ENCODE measurements around the gene ERCC6. TPM values are rescaled to one million over a fixed set of nuclear protein-coding genes. Genes with fewer than 3 reads are reported as not detected.

ERCC6 gene
- total and polyA plus RNA-seq, 2 experiments from 2014 or later: 50.8 to 69.2 TPM

- Histone ChIP-seq H4K20me1 (ENCODE audit: insufficient read depth) (peaks cover 12% of the 10 kb centered on the region; the same call in 1 of the 2 replicates), H3K79me2 (ENCODE audit: insufficient read depth) (peaks cover 85% of the 10 kb centered on the region), H3K4me2 (ENCODE audit: unreplicated experiment) (no peak overlapping the region), H3K9me3 (ENCODE audit: low read depth) (no peaks in the 10 kb centered on the region), H3K9me2 (ENCODE audit: insufficient read depth) (no peaks in the 10 kb centered on the region), H3K36me3 (ENCODE audit: low read depth) (peaks cover 51% of the 10 kb centered on the region), H2AFZ (no peak overlapping the region), H3K9ac (no peak overlapping the region), H3K4me1 (ENCODE audit: insufficient read depth) (peaks cover 31% of the 10 kb centered on the region), H3K27me3 (replicated peaks; ENCODE audit: insufficient read depth) (no peaks in the 10 kb centered on the region), H3F3A (ENCODE audit: insufficient read depth) (peaks cover 43% of the 10 kb centered on the region), H3K4me3 (no peak overlapping the region), H3K27ac (no peak overlapping the region)
- 76 to 81% methylated on average over 8 of the region's 8 CpGs for WGBS, 2 experiments (ENCODE audit: low coverage in 1 of 2, low lambda C conversion rate in 2 of 2, missing lambda C conversion rate in 2 of 2)
- no peak for DNase-seq
- in situ Hi-C loops (cut with MboI): no loop called here
- TF ChIP-seq EZH2phosphoT487 (IDR thresholded peaks at IDR 0.05; ENCODE audit: insufficient read depth, low read depth) (no peak), EZH2 (IDR thresholded peaks at IDR 0.05; ENCODE audit: insufficient read depth, poor library complexity, severe bottlenecking) (no peak)
These were observed 50.7 kb downstream of the ERCC6 start for GRCh38 chr10:49488056-49488717.

GRCh38 chr10:49486738-49487137 is 52.2 kb downstream of the ERCC6 start:
- peaks cover 55% of the 10 kb centered on the region for H3K36me3 ChIP-seq (ENCODE audit: low read depth)
- H3K9me3 ChIP-seq (ENCODE audit: low read depth): no peaks in the 10 kb centered on the region
- H3K4me3 ChIP-seq: no peak overlapping the region
- H3K9me2 ChIP-seq (ENCODE audit: insufficient read depth): no peaks in the 10 kb centered on the region
- no peak overlapping the region for H3K4me2 ChIP-seq (ENCODE audit: unreplicated experiment)
- in situ Hi-C loops (cut with MboI): no loop called here
- no peak overlapping the region for H2AFZ ChIP-seq
- H3K4me1 ChIP-seq (ENCODE audit: insufficient read depth): peaks cover 31% of the 10 kb centered on the region
- no peak overlapping the region for H3K27ac ChIP-seq
- H3K79me2 ChIP-seq (ENCODE audit: insufficient read depth): peaks cover 94% of the 10 kb centered on the region
- DNase-seq: no peak
- peaks cover 35% of the 10 kb centered on the region; the same call in 1 of the 2 replicates for H3F3A ChIP-seq (ENCODE audit: insufficient read depth)
- H3K27me3 ChIP-seq (replicated peaks; ENCODE audit: insufficient read depth): no peaks in the 10 kb centered on the region
- 90 to 98% methylated on average over 1 of the region's 1 CpG for WGBS, 2 experiments (ENCODE audit: low coverage in 1 of 2, low lambda C conversion rate in 2 of 2, missing lambda C conversion rate in 2 of 2)
- no peak for TF ChIP-seq EZH2 (IDR thresholded peaks at IDR 0.05; ENCODE audit: insufficient read depth, poor library complexity, severe bottlenecking)
- TF ChIP-seq EZH2phosphoT487 (IDR thresholded peaks at IDR 0.05; ENCODE audit: insufficient read depth, low read depth): no peak
- no peak overlapping the region for H3K9ac ChIP-seq
- peaks cover 20% of the 10 kb centered on the region; the same call in 1 of the 2 replicates for H4K20me1 ChIP-seq (ENCODE audit: insufficient read depth)

GRCh38 chr10:49486009-49486408 is 52.9 kb downstream of the ERCC6 start:
- H3K4me1 ChIP-seq (ENCODE audit: insufficient read depth): peaks cover 31% of the 10 kb centered on the region
- H4K20me1 ChIP-seq (ENCODE audit: insufficient read depth): peaks cover 20% of the 10 kb centered on the region; the same call in 1 of the 2 replicates
- TF ChIP-seq EZH2 (IDR thresholded peaks at IDR 0.05; ENCODE audit: insufficient read depth, poor library complexity, severe bottlenecking) (no peak), EZH2phosphoT487 (IDR thresholded peaks at IDR 0.05; ENCODE audit: insufficient read depth, low read depth) (no peak)
- in situ Hi-C loops (cut with MboI): no loop called here
- no peaks in the 10 kb centered on the region for H3K9me3 ChIP-seq (ENCODE audit: low read depth)
- no peak overlapping the region for H3K27ac ChIP-seq
- peaks cover 99% of the 10 kb centered on the region for H3K79me2 ChIP-seq (ENCODE audit: insufficient read depth)
- peaks cover 32% of the 10 kb centered on the region; the same call in 1 of the 2 replicates for H3F3A ChIP-seq (ENCODE audit: insufficient read depth)
- H3K9me2 ChIP-seq (ENCODE audit: insufficient read depth): no peaks in the 10 kb centered on the region
- H2AFZ ChIP-seq: no peak overlapping the region
- 100% methylated on average over 1 of the region's 1 CpG for WGBS, 2 experiments (ENCODE audit: low coverage in 1 of 2, low lambda C conversion rate in 2 of 2, missing lambda C conversion rate in 2 of 2)
- no peak overlapping the region for H3K4me2 ChIP-seq (ENCODE audit: unreplicated experiment)
- peaks cover 58% of the 10 kb centered on the region for H3K36me3 ChIP-seq (ENCODE audit: low read depth)
- no peak for DNase-seq
- no peak overlapping the region for H3K9ac ChIP-seq
- no peak overlapping the region for H3K4me3 ChIP-seq
- H3K27me3 ChIP-seq (replicated peaks; ENCODE audit: insufficient read depth): no peaks in the 10 kb centered on the region

GRCh38 chr10:49484486-49485235 is 54.3 kb downstream of the ERCC6 start:
- in situ Hi-C loops (cut with MboI): no loop called here
- H3K36me3 ChIP-seq (ENCODE audit: low read depth): peaks cover 62% of the 10 kb centered on the region
- peak; percentile 61 for DNase-seq
- H3K79me2 ChIP-seq (ENCODE audit: insufficient read depth): peaks cover 99% of the 10 kb centered on the region
- H3K4me1 ChIP-seq (ENCODE audit: insufficient read depth): peaks cover 31% of the 10 kb centered on the region
- peaks cover 22% of the 10 kb centered on the region; the same call in 1 of the 2 replicates for H3F3A ChIP-seq (ENCODE audit: insufficient read depth)
- no peak overlapping the region for H3K4me3 ChIP-seq
- no peak overlapping the region for H2AFZ ChIP-seq
- no peaks in the 10 kb centered on the region for H3K27me3 ChIP-seq (replicated peaks; ENCODE audit: insufficient read depth)
- H3K27ac ChIP-seq: peak overlapping the region; percentile 16; the same call in 1 of the 2 replicates
- no peaks in the 10 kb centered on the region for H3K9me3 ChIP-seq (ENCODE audit: low read depth)
- 84 to 91% methylated on average over 6 of the region's 6 CpGs for WGBS, 2 experiments (ENCODE audit: low coverage in 1 of 2, low lambda C conversion rate in 2 of 2, missing lambda C conversion rate in 2 of 2)
- no peak for TF ChIP-seq EZH2 (IDR thresholded peaks at IDR 0.05; ENCODE audit: insufficient read depth, poor library complexity, severe bottlenecking)
- TF ChIP-seq EZH2phosphoT487 (IDR thresholded peaks at IDR 0.05; ENCODE audit: insufficient read depth, low read depth): no peak
- H4K20me1 ChIP-seq (ENCODE audit: insufficient read depth): peaks cover 26% of the 10 kb centered on the region; the same call in 1 of the 2 replicates
- no peak overlapping the region for H3K9ac ChIP-seq
- H3K4me2 ChIP-seq (ENCODE audit: unreplicated experiment): no peak overlapping the region
- H3K9me2 ChIP-seq (ENCODE audit: insufficient read depth): no peaks in the 10 kb centered on the region

All from GM23248 (cell line).